Chondrocyte (in vitro differentiated cells): Measurements from ENCODE around the gene B3GNT8. TPM values are rescaled to one million over a fixed set of nuclear protein-coding genes. Genes with fewer than 3 reads are reported as not detected.
"Not testable (repeated sequence)": the region's sequence is repeated elsewhere in the genome, so short reads cannot be mapped to it uniquely, and the experiment has no call there.

Experiments
- DNase-seq: peaks from one replicate; pipeline ENCODE4 v3.0.0; 2021; ENCODE audit warnings: mixed read lengths, low spot score
- H3K27ac Mint-ChIP-seq: one replicate; pipeline ENCODE4 v1.8.0; 2021; ENCODE audit warnings: mild to moderate bottlenecking, moderate library complexity, mixed read lengths; ENCODE audit not compliant: unreplicated experiment
- H3K27me3 Mint-ChIP-seq: 2 replicates; pipeline ENCODE4 v1.8.0; 2021; ENCODE audit warnings: low read depth, mixed read lengths
- H3K36me3 Mint-ChIP-seq: 2 replicates; pipeline ENCODE4 v1.8.0; 2021; ENCODE audit warnings: low read depth, mixed read lengths
- H3K4me1 Mint-ChIP-seq: 2 replicates; pipeline ENCODE4 v1.8.0; 2021; ENCODE audit warnings: low read depth, mild to moderate bottlenecking, mixed read lengths
- H3K4me3 Mint-ChIP-seq: one replicate; pipeline ENCODE4 v1.8.0; 2021; ENCODE audit warnings: mild to moderate bottlenecking, moderate library complexity, mixed read lengths; ENCODE audit not compliant: unreplicated experiment
- H3K9me3 Mint-ChIP-seq: 2 replicates; pipeline ENCODE4 v1.8.0; 2021; ENCODE audit warnings: low read depth, mixed read lengths
- total RNA-seq: library from RNA; stranded (reverse); gene quantifications from 3 replicates; pipeline ENCODE4 v1.2.1, GENCODE V29; 2021
- TF ChIP-seq, protein P1 (sequence below): fragments of 200-600 bp; sonication (generic); IDR thresholded peaks from 2 replicates; pipeline ENCODE4 v1.5.0; 2021; ENCODE audit warnings: antibody characterized with exemption, mild to moderate bottlenecking, moderate library complexity

The B3GNT8 gene
- total RNA-seq, 1 donor from 2014 or later: 0.70 TPM

DNA sequence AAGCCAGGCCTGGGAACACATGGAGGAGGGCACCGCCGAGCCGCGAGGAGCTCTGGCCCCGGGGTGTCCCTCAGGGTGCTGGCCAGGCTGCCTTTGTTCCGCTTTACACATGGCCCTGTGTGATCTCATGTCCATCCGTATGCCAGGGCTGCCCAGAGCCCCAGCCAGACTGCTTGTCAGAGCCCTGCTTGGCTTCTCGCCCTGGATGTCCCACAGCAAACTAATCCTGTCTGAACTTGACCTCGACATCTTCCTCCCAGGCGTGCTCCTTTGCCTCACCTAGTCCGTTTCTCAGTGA lies 15.3 kb downstream of the B3GNT8 start:
- Mint-ChIP-seq H3K36me3 (peaks cover 14% of the 10 kb centered on the region), H3K9me3 (no peaks in the 10 kb centered on the region), H3K27me3 (no peaks in the 10 kb centered on the region), H3K4me3 (no peak overlapping the region), H3K27ac (no peak overlapping the region), H3K4me1 (peaks cover 10% of the 10 kb centered on the region)
- DNase-seq: no peak
- TF ChIP-seq, protein P1, sequence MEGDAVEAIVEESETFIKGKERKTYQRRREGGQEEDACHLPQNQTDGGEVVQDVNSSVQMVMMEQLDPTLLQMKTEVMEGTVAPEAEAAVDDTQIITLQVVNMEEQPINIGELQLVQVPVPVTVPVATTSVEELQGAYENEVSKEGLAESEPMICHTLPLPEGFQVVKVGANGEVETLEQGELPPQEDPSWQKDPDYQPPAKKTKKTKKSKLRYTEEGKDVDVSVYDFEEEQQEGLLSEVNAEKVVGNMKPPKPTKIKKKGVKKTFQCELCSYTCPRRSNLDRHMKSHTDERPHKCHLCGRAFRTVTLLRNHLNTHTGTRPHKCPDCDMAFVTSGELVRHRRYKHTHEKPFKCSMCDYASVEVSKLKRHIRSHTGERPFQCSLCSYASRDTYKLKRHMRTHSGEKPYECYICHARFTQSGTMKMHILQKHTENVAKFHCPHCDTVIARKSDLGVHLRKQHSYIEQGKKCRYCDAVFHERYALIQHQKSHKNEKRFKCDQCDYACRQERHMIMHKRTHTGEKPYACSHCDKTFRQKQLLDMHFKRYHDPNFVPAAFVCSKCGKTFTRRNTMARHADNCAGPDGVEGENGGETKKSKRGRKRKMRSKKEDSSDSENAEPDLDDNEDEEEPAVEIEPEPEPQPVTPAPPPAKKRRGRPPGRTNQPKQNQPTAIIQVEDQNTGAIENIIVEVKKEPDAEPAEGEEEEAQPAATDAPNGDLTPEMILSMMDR: no peak

DNA sequence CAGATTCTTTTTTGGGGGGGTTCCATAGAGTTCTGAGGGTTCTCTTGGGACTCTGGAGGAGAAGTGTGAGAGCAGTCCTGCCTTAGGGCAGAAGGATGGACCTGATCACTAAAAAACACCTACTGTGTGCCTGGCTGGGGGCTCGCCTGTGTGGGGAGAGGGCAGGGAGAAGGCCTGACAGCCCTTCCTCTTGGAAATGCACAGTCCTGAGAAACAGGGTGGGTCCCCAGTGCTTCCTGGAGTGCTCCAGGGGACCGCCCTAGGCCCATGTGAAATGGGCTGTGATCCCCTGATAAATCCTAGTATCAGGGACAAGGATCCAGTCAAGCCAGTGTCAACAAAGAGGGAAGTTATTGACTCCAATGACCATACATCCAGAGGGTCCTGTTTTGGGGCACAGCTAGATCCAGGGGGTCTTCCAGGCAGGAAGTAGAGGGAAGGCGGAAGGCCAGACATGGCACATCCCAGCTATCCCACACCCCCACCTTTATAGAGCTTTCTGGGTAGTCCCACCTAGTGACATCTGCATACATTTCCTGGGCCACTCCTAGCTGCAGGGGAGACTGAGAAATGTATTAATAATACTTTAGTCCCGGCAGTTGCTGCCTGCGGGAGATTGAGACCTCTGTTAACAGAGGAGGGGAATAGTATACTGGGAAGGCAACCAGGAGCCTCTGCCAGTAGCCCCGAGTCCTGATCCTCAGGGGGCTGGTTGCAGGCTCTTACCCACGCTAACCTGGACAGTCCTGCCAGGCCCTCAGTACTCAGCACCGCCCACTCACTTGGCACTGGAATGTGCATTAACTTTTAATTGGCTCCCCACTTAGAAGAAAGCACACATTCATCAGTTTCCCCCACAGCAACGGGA lies 15.8 kb downstream of the B3GNT8 start:
- Mint-ChIP-seq H3K4me1 (peaks cover 10% of the 10 kb centered on the region), H3K36me3 (peaks cover 13% of the 10 kb centered on the region), H3K9me3 (no peaks in the 10 kb centered on the region), H3K4me3 (no peak overlapping the region), H3K27me3 (no peaks in the 10 kb centered on the region), H3K27ac (no peak overlapping the region)
- DNase-seq: no peak
- TF ChIP-seq, protein P1: no peak

DNA sequence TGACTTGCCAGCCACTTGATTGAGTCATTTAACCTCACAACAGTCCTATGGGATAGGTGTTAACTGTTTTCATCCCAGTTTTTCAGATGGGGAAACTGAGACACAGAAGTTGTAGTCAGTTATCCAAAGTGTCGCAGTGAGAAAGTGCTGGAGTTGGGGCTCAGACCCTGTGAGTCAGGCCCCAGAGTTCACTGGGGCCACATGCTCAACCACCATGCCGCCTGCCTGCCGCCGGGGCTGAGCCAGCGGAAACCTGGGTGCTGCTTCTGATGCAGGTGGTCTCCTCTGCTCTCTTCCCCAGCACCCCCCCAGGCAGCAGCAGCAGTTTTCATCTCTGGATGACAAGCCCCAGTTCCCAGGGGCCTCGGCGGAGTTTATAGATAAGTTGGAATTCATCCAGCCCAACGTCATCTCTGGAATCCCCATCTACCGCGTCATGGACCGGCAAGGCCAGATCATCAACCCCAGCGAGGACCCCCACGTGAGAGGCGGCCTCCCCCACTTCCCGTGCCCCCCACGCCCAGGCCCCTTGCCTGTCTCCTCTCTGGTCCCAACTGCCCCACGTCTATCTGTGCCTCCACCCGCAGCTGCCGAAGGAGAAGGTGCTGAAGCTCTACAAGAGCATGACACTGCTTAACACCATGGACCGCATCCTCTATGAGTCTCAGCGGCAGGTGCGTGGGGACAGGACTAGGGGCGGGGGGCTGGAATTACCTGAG lies 16.7 kb downstream of the B3GNT8 start:
- peaks cover 11% of the 10 kb centered on the region for H3K36me3 Mint-ChIP-seq
- no peak overlapping the region for H3K27ac Mint-ChIP-seq
- no peak overlapping the region for H3K4me3 Mint-ChIP-seq
- no peak for DNase-seq
- H3K4me1 Mint-ChIP-seq: peaks cover 10% of the 10 kb centered on the region
- H3K9me3 Mint-ChIP-seq: no peaks in the 10 kb centered on the region
- H3K27me3 Mint-ChIP-seq: no peaks in the 10 kb centered on the region
- TF ChIP-seq, protein P1: no peak

DNA sequence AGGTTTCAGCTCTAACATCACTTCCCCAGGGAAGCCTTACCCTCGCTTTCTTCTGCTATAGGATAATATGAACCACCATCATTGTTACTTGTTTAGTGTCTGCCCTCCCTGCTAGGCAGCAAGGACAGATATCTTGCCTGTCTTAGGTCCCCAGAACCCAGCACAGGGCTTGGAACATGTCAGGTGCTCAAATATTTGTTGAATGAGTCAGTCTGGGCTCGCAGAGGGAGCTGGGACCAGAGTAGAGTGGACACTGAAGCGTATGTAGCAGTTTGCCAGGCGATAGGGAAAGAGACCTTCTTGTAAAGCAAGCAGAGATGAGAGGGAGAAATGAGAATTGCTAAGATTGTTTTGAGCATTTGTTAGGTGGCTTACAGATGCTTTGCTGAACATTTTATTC lies 17.9 kb downstream of the B3GNT8 start:
- peaks cover 8% of the 10 kb centered on the region for H3K36me3 Mint-ChIP-seq
- no peak overlapping the region for H3K4me3 Mint-ChIP-seq

DNA sequence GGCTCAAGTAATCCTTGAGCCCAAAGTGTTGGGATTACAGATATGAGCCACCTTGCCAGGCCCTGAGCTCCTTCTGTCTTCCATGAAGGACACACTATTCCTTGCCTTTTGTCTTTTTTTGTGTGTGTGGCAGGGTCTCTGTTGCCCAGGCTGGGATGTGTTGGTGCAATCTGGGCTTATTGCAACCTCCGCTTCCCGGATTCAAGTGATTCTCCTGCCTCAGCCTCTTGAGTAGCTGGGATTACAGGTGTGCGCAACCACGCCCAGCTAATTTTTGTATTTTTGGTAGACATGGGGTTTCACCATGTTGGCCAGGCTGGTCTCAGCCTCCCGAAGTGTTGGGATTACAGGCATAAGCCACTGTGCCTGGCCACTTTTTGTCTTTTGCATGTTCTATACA lies 18.3 kb downstream of the B3GNT8 start:
- H3K27ac Mint-ChIP-seq, H3K4me3 Mint-ChIP-seq, H3K9me3 Mint-ChIP-seq, H3K27me3 Mint-ChIP-seq, H3K36me3 Mint-ChIP-seq, H3K4me1 Mint-ChIP-seq, DNase-seq: not testable (repeated sequence)

More for the DNA sequence above, 17.9 kb downstream of the B3GNT8 start:
- peaks cover 10% of the 10 kb centered on the region for H3K4me1 Mint-ChIP-seq
- peak overlapping the region; percentile 42 for H3K27ac Mint-ChIP-seq
- TF ChIP-seq, protein P1: no peak
- H3K9me3 Mint-ChIP-seq: no peaks in the 10 kb centered on the region
- no peak for DNase-seq
- no peaks in the 10 kb centered on the region for H3K27me3 Mint-ChIP-seq
